ENCODE data around the gene ATP5ME.

- TF ChIP-seq CTCF (conservative IDR thresholded peaks at IDR 0.05 in 1 of 2, IDR thresholded peaks at IDR 0.05 in 1 of 2; ENCODE audit: low read depth in 1 of 2, low read length in 2 of 2) (no peak), EZH2 (IDR thresholded peaks at IDR 0.05; ENCODE audit: low read length, missing control alignments) (no peak)
Observed at GRCh38 chr4:636628-637159, 37.4 kb downstream of the ATP5ME start.

Measured in fibroblast of lung (primary cell).